Measurements from ENCODE around the gene SH3RF2. TPM values are rescaled to one million over a fixed set of nuclear protein-coding genes. Genes with fewer than 3 reads are reported as not detected.

Gene SH3RF2
- total RNA-seq, 2 experiments from 2014 or later, result not detected

DNA sequence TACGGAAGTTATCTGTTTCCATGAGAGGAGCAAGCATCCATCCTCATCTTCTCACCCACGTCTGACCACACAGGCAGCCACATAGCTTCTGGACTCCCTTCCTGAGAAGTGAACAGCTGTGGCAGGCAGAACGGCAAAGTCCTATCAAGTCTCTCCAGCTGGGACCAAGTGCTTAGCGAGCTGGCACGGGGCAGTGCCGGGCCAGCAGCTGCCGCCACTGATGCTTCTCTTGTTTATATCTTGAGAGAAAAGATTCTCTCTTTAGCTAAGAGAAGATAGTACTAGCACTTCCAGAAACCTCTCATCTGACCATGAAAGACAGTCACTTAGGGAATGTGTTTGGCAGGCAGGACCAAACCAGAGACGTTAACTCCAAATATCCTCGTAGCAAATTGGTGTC lies 131.8 kb downstream of the SH3RF2 start:
- CTCF ChIA-PET, result no interaction called here
- POLR2A ChIA-PET, result no interaction called here

DNA sequence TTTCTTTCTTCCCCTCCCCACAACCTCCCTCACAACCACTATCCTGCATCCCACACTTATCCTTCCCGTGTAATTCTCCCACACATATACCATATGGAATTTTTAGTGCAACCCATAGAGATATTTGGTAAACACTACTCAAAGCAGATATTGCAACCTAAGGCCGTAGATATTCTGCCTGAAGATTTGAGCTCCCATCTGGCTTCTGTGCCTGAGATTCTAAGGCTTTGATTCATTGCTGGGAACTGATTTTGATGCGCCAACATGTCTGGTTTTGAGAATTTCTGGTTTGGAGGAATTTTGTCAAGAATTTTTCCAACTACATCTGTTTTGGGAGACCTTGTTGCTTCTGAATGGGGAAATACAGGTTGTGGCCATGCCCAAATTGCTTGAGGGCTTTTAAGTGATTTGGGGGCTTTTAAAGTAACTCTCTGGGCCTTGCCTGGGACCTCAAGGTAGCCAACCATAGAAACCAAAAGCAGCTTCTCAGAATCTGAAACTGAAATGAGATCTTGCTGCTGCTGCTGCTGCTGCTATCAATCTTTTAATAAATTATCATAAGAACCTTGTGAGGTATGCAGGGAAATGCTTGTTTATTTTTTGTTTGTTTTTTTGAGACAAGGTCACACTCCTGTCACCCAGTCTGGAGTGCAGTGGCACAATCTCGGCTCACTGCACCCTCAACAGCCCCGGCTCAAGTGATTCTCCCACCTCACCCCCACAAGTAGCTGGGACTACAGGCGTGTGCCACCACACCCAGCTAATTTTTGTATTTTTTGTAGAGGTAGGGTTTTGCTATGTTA lies 132.8 kb downstream of the SH3RF2 start:
- ChIA-PET CTCF (no interaction called here), POLR2A (no interaction called here)

DNA sequence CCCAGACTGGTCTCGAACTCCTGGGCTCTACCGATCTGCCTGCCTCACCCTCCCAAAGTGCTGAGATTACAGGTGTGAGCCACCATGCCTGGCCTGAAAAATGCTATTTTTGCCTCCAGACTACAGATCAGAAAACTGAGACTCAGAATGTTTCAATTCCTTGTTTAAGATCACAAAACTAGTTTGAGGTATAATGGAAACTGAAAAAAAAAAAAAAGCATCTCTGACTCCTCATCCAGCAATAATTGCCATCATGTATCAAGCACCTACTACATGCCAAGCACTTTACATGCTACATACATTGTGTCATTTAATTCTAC lies 133.4 kb downstream of the SH3RF2 start:
- POLR2A ChIA-PET, result no interaction called here
- CTCF ChIA-PET, result no interaction called here

DNA sequence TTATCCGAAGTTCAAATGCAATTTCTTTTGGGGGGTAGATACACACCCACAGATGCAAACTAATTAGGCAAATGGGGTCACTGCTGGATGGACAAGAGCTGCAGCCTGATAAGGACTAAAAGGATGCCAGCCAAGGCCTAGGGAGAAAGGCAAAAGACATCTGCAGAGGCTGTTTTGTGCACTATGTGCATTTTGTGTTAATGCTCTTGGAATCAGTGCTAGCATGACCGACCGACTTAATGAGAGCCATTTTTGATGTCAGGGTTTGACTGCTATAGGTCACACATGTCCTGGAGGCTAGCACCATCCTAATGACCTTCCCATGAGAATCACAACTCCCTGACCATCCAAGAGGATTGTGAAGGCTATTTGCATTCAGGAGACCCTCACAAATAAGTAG lies 134.4 kb downstream of the SH3RF2 start:
- CTCF ChIA-PET, result no interaction called here
- POLR2A ChIA-PET, result no interaction called here

DNA sequence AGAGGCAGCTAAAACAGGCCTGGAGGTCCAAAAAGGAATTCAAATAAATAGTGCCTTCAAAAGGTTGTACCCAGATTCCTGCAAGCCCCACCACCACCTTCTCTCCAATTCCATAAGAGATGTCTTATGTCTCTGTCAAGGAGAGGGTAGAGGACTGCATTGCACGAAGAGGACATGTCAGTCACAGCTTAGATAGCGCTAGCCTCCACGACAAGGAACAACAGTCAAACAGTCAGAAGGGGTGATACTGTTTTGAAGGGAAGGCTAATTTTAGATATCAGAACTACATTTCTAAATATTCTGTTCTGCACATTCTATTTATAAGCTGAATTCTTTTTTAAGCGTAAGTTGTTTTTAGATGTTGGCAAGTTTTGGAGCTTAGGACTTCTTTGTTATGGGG lies 134.8 kb downstream of the SH3RF2 start:
- ChIA-PET POLR2A (no interaction called here), CTCF (interaction anchor here (0.6 kb wide), 1 partner anchor 22 kb away, joined by 3 read pairs; no protein-coding TSS in a partner anchor)

DNA sequence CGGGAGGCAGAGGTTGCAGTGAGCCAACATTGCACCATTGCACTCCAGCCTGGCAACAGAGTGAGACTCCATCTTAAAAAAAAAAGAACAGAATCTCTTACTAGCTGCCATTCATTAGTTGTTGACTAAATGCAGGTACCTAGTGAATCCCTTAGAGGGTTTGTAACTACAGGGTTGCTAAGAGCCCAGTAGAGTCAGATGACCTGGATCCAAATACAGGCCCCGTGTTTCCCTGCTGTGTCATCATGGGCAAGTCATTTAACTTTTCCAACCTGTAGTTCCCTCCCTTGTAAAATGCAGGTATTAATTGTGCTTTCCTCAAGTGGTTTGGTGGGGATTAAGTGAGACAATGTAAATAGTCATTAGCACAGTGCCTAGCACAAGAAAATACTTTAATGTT lies 136.2 kb downstream of the SH3RF2 start:
- CTCF ChIA-PET, result no interaction called here
- POLR2A ChIA-PET, result no interaction called here

DNA sequence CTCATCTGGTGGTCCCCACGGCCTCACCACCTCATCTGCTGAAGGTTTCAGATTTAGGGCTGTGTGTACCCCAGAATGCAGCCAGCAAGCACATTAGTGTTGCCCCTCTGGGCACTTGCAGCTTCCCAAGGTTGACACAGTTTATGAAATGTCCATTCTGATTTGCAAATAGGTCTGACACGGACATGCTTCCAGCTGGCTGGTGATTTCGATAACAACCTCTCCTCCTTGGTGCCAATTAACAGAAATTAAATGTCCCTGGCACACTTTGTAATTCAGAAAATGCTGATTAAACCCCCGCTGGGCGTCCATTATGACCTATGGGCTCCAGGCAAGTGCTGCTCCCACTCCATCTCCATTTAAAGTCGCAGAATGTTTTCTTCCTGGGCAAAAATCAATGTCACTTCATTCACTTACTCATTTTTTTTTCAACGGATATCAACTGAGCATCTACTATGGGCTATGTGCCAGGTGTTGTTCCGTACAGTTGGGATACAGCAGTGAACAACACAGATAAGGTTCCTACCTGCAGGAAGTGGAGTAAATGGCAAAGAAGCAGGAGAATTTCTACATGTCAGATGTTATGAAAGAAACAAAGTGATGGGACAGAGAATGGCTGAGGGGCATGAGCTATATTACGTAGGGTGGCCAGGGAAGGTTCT lies 137.0 kb downstream of the SH3RF2 start:
- CTCF ChIA-PET, result no interaction called here
- POLR2A ChIA-PET, result no interaction called here

DNA sequence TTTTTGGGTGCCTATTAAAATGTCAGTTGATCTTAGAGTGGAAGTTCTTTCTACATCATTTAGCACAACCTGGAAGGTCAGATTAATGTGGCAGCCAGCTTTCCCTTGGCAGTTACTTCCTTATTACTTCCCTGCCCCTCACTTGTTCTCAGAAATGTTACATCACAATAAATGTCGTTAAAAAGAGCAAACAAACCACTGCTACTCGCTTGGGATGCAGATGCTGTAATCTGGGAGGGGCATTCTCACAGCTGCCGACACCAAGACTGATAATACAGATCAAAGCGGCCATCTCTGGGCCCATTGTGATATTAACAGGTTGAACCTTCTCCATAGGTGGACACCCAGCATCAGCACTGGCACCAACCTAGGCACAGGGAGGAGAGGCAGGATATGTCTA lies 139.7 kb downstream of the SH3RF2 start:
- ChIA-PET CTCF (no interaction called here), POLR2A (no interaction called here)

DNA sequence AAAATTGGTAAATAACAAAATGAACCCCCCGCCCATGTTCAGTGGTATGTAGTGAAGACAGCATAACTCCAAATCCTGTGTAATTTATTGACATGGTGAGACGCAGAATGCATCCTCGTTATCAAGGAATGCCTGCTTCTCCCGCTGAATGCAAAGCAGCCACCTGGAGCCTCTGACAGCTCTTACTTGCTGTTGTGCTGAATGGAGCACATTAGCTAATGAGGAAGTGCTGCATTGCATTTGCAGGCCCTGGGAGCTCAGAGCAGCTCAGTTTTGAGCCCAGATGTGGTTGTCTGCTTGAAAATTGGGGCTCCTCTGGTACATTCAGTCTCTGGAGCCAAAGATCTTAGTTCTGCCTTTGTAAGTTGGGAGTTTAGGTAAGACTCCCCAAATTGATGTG lies 140.1 kb downstream of the SH3RF2 start:
- POLR2A ChIA-PET, result no interaction called here
- CTCF ChIA-PET, result no interaction called here

DNA sequence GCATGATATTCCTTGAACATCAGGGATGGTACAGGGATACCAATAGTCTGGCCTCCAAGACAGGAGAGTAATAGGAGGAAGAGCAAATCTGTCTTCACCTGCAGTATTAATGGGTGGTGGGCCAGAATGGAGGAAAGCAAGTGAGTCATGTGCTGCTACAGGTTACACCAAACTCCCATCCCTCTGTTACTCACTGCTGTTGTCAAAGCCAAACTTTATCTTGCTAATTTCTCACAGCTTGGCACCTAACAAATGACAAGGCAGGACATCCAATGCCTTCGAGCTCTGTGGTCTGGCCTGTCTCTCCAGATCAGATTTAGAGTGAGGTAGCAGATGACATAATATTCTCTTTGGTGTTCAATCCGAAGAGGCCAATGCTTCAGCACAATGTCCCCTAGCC lies 142.2 kb downstream of the SH3RF2 start:
- ChIA-PET CTCF (no interaction called here), POLR2A (no interaction called here)

DNA sequence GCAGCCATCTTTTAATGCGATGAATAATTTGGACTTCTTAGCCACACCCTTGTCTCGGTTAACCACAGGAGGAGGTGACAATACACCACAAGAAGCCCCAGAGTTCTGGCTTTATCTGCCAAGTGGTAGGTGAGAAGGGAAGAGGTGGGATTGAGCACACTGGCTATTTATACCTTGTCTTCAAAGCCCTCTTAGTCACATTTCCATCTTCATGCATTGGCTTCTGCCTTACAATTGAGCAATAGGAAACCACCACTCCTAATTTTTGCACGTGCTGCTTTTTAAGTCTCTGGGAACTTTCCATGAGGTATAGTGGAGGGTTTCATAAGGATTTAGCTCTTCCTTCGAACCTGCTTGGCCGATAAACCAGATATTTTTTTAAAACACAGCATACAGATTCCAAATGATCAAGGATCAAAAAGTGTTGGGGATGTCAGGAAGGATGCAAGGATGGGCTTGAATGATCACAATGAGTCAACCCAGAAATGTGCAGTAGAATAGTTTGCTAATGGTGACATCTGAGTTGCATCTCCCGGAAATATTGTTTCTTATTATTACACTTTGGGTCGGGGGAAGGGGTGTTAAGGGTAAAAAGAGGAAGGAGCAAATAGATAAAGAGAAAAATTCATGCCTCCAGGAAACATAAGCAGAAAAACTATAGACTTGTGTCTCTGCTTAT lies 143.5 kb downstream of the SH3RF2 start:
- ChIA-PET CTCF (no interaction called here), POLR2A (no interaction called here)

DNA sequence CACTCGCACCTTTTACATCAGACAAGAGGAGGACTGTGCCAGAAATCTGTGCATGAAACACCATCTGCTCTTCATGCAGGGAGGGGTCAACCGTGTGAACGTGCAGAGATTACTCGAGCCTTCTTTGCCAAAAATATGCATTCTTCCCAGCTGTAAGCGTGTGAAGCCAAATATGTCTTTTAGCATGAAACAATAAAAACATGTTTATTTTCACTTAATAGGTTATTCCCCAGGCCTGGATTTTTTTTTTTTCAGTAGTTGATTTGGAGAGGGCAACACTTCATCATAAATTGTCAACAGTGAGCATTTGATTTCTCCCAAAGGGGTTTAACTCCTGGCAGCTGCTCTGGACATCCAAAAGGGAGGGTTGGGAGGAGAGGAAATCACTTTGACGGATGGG lies 145.2 kb downstream of the SH3RF2 start:
- CTCF ChIA-PET, result no interaction called here
- POLR2A ChIA-PET, result no interaction called here

DNA sequence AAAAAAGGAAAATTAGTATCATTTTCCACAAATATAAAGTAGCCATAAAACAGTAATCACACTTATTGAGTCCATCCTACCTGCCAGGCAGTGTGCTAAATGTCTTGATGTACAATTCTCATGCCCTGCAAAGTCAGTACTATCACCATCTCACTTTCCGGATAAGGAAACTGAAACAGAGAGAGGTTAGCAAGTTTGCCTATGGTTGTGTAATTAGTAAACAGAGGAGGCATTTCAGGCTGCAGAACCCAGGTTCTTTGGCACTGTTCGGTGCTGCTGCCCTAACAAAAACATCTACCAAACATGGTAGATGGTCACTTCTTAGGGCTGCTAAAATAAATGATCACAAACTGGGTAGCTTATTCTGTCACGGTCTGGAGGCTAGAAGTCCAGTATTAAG lies 146.4 kb downstream of the SH3RF2 start:
- POLR2A ChIA-PET, result no interaction called here
- CTCF ChIA-PET, result no interaction called here

DNA sequence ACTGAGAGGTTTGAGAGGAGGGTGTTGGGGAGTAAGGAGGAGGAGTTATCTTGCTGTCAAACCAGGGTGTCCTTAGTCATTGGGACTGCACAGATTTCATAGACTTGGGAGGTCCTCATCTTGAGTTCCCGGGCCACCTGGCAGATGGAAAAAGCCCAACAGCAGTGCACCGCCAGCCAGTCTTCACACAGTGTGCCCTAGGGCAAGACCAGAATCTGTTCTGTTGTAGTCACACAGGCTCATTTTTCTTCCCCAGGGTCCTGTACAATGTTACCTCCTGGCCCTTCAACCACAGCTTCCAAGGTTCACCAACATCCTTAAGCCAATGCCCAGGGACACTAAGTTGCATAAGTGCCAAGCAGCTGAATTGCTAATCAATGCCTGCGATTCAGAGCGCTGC lies 148.0 kb downstream of the SH3RF2 start:
- ChIA-PET CTCF (no interaction called here), POLR2A (no interaction called here)

DNA sequence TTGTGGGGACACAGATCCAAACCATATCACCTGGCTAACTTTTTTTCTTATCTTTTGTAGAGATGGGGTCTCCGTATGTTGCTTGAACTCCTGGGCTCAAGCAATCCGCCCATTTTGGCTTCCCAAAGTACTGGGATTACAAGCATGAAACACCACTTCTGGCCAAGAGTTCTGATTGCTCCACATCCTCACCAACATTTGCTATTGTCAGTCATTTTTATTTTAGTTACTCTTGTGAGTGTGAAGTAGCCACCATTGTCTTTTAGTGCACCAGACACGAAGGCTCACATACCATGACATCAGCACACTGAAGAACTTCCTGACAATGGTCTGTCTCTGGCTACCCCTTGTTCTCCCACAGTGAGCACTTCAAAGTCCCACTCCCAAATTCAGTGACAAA lies 151.7 kb downstream of the SH3RF2 start:
- CTCF ChIA-PET, result no interaction called here
- POLR2A ChIA-PET, result no interaction called here

DNA sequence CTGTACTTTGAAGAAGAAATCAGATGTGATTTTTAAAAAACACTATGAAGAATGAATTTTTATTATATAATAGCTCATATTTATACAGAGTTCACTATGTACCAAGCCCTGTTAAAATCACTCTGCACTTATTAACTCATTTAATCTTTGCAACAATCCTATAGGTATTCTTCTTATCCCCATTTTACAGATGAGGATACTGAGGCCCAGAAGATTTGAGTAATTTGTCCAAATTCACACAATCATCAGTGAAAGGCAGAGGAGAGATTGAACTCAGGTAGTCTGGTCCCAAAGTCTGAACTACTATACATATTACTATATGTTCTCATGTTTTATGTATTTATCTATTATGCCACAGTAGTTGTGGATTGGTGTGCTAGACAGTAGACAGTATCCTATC lies 152.9 kb downstream of the SH3RF2 start:
- ChIA-PET POLR2A (no interaction called here), CTCF (no interaction called here)

DNA sequence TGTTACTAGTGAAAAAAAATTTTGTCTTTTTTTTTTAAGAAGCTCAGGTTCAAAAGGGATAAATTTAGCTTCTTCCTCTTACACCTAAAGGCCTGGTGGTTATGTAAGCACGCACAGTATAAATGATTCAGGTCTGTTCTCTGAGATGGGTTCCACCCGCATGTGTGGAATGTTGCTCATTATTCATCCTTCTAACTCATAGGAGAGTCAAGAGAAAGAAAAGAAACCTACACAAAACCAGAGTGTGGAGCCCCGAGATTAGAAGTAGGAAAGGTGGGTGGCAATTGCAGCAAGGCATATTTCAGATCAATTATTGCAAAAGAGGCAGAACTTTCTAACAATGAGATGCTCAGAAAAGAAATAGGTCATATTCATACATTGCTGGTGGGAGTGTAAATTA lies 155.5 kb downstream of the SH3RF2 start:
- POLR2A ChIA-PET, result no interaction called here
- CTCF ChIA-PET, result no interaction called here

DNA sequence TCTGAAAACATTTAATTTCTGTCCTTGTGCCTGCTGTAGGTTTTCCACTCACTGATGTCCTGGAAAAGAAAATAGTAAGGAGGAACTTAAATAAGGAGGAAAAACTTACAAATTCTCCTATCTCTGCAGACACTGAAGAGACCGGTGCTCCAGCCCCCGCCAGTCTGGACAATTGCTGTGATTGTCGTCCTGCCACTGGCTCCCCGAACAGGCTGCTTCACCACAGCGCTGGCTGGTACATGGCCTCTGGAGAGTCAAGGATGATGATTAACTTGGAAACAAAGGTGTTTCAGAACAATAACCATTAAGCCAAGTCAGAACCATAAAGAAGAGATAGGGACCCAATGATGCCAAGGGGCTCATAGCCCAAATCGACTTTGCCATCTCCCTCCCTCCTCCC lies 161.7 kb downstream of the SH3RF2 start:
- CTCF ChIA-PET, result no interaction called here
- POLR2A ChIA-PET, result no interaction called here

DNA sequence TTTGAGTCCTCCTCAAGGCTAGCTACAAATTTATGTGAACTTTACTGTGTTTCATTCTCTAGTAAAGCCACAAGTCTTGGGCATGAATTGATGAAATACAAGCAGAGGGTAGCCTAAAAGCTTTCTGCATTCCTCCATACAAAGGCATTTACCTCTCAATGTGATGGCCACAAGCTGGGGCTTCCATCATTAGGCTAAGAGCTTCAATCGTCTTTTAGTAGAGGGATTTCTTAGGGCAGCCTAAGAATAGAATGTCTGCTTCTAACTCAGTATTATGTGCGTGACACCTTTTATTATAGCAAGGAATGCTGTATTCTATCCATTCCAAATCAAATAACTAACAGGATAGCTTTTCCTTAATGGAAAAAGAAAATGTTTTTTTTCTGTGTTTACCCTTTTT lies 165.3 kb downstream of the SH3RF2 start:
- ChIA-PET POLR2A (interaction anchor here (0.6 kb wide), 1 partner anchor 16 kb away, joined by 3 read pairs; no protein-coding TSS in a partner anchor), CTCF (interaction anchor here (1.5 kb wide), 1 partner anchor 8 kb away, joined by 3 read pairs; no protein-coding TSS in a partner anchor)

DNA sequence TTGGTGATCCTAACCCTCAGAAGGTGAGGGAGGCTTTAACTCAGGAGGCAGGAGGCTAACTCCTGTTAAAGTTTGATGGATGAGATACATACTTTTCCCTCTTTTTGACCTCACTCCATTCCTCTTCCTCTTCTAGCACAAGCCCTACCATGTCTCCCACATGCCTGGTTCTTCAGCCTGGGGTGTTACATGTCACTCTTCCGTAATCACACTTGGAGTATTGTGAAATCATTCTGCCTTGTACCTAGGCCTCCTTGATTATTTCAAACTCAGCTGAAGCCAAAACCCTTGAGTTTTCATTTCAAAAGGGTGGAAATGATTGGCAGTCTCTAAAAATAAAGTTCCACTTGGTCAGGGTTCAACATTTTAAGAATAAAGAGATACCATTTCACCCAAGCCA lies 167.2 kb downstream of the SH3RF2 start:
- CTCF ChIA-PET, result no interaction called here
- POLR2A ChIA-PET, result no interaction called here

DNA sequence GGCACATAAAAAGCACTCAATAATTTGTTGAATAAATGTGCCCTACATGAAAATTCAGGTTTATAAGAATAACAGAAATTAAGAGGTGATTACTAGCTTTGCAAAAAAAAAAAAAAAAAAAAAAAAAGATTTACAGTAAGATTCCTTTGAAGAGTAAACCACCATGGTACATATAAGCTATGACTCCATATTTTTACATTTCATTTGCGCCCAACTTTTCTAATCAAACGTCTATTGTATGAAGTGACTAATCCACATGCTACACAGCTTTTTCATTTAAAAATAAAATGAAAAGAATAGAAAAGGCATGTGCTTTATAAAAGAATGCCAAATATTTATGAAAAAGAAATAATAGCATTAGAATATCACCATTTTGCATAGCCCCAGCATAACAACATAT lies 169.1 kb downstream of the SH3RF2 start, which contains the start of gene PLAC8L1:
TSS of gene PLAC8L1 (minus strand) at position 101 of the 400 bp plus-strand sequence. CDS start 1,266 bp downstream, outside the sequence.
- CTCF ChIA-PET, result no interaction called here
- POLR2A ChIA-PET, result no interaction called here

DNA sequence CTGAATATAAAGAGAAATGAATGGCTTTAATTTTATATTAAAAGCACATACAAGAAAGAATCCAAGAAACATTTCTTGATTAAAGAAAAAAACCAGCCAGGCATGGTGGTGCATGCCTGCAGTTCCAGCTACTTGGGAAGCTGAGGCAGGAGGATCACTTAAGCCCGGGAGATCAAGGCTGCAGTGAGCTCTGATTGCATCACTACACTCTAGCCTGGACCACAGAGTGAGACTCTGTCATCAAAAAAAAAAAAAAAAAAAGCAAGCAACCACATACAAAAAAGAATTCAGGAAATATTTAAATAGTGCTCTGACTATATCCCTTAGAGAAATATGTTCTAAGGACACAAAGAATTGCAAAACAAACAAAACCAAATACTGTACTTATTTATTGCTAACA lies 171.5 kb downstream of the SH3RF2 start:
- POLR2A ChIA-PET, result no interaction called here
- CTCF ChIA-PET, result no interaction called here
